ENCODE measurements around the gene HAGHL. TPM values are rescaled to one million over a fixed set of nuclear protein-coding genes. Genes with fewer than 3 reads are reported as not detected.

HAGHL gene
- total RNA-seq, 6 experiments from 2014 or later, result 0.83 to 2.5 (median 1.3) TPM

- H3K36me3 ChIP-seq, result no peaks in the 10 kb centered on the region
- H3K27ac ChIP-seq, result no peak overlapping the region
- 82% methylated on average over 3 of the region's 9 CpGs for WGBS (ENCODE audit: insufficient coverage, low coverage, low lambda C conversion rate, missing lambda C conversion rate)
- no peak for TF ChIP-seq CTCF (IDR thresholded peaks at IDR 0.05)
- no peaks in the 10 kb centered on the region for H3K9me3 ChIP-seq
- H3K27me3 ChIP-seq, result no peaks in the 10 kb centered on the region
- intact Hi-C loops (cut with DNase I), result no loop called here
- H3K4me3 ChIP-seq, result no peak overlapping the region
- no peak for ATAC-seq
- peaks cover 0 to 28% (median 3%) of the 10 kb centered on the region in 4 donors for H3K4me1 ChIP-seq
- no peak for DNase-seq
These were observed 3.2 kb upstream of the HAGHL start for GRCh38 chr16:723695-724094.

DNA sequence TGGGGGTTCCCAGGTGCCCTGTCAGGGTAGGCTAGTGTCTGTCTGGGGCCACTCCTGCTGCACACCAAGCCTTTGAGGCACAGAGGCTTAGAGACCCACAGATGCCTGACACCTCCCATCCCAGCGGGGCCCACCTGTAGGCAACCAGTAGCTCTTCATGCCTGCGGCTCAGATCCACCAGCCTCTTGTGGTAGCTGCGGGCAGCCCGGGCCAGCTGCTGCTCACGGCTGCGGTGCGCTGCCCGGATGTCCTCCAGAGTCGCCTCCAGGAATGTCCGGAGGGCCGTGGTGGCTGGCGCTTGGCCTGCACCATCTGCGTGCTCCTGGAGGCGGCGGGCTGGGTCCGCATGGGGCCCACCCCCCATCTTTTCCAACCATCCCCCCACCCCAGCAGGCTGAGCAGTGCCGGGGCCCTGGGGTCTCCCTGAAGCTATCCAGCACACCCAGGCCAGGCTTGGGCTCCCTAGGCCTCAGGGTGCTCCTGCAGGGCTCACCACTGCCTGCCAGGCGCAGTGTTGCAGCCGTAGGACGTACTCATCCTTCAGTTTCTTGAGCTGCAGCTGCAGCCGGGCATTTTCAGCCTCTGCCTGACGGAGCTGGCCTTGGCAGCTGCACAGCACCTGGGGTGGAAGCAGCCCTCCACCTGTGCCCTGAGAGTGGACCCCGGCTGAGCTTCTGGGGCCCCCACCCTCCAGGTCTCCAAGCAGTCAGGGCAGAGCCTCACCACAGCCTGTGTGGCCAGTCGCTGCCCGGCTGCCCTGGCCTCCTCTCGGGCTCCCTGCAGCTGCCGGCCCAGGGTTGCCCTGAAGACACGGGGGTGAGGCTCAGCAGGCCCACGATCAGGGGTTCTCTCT lies 2.5 kb upstream of the HAGHL start:
- no peak for ATAC-seq

DNA sequence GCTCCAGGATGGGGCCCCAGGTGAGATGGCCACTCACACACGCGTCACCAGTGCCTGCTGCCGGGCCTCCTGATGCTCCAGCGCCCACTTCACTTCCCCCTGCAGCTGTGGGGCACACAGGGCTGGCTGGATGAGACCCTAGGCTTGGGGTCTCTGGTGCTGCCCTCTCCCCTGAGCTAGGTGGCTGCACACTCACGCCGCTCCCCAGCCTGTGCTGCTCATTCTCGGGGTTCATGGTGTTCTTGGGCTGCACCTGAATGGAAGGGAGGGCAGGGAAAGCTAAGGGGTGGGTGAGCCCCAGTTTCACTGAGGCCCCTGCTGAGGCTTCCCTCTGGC lies 1.9 kb upstream of the HAGHL start:
- no peak overlapping the region for H3K4me3 ChIP-seq
- ATAC-seq (no peak), DNase-seq (no peak)
- no peak for TF ChIP-seq POLR2A (IDR thresholded peaks at IDR 0.05)
- TF ChIP-seq CTCF (IDR thresholded peaks at IDR 0.05), result no peak
- H3K27ac ChIP-seq, result no peak overlapping the region
- no peaks in the 10 kb centered on the region for H3K36me3 ChIP-seq
- intact Hi-C loops (cut with DNase I), result no loop called here
- 61% methylated on average over 5 of the region's 7 CpGs for WGBS (ENCODE audit: insufficient coverage, low coverage, low lambda C conversion rate, missing lambda C conversion rate)
- no peaks in the 10 kb centered on the region for H3K9me3 ChIP-seq
- no peaks in the 10 kb centered on the region for H3K27me3 ChIP-seq
- H3K4me1 ChIP-seq, result peaks cover 0 to 26% (median 3%) of the 10 kb centered on the region in 4 donors

More for the DNA sequence above, 2.5 kb upstream of the HAGHL start:
- intact Hi-C loops (cut with DNase I), result no loop called here
- H3K9me3 ChIP-seq, result no peaks in the 10 kb centered on the region
- no peaks in the 10 kb centered on the region for H3K36me3 ChIP-seq
- DNase-seq, result no peak
- no peak overlapping the region for H3K4me3 ChIP-seq
- 10% methylated on average over 2 of the region's 29 CpGs for WGBS (ENCODE audit: insufficient coverage, low coverage, low lambda C conversion rate, missing lambda C conversion rate)
- TF ChIP-seq POLR2A (IDR thresholded peaks at IDR 0.05) (no peak), CTCF (IDR thresholded peaks at IDR 0.05) (no peak)
- peaks cover 0 to 28% (median 3%) of the 10 kb centered on the region in 4 donors for H3K4me1 ChIP-seq
- H3K27me3 ChIP-seq, result no peaks in the 10 kb centered on the region
- no peak overlapping the region for H3K27ac ChIP-seq

GRCh38 chr16:725463-726187 lies 1.3 kb upstream of the HAGHL start:
- intact Hi-C loops (cut with DNase I), result no loop called here
- Histone ChIP-seq H3K9me3 (no peaks in the 10 kb centered on the region), H3K4me1 (peaks cover 0 to 21% (median 2%) of the 10 kb centered on the region in 4 donors), H3K36me3 (no peaks in the 10 kb centered on the region), H3K4me3 (no peak overlapping the region), H3K27me3 (no peaks in the 10 kb centered on the region), H3K27ac (no peak overlapping the region)
- 41% methylated on average over 3 of the region's 23 CpGs for WGBS (ENCODE audit: insufficient coverage, low coverage, low lambda C conversion rate, missing lambda C conversion rate)
- DNase-seq (no peak), ATAC-seq (no peak)
- TF ChIP-seq POLR2A (IDR thresholded peaks at IDR 0.05), result no peak
- no peak for TF ChIP-seq CTCF (IDR thresholded peaks at IDR 0.05)
